CD4-positive, alpha-beta T cell treated with Interleukin-15 for 1 hour (primary cell): ENCODE measurements around the gene AHNAK.
"Not testable (repeated sequence)": the region's sequence is repeated elsewhere in the genome, so short reads cannot be mapped to it uniquely, and the experiment has no call there.

Source experiments
- DNase-seq: peaks from one replicate; pipeline ENCODE4 v3.0.0-alpha.2; 2020

AHNAK gene

GRCh38 chr11:62452839-62453468 is 93.7 kb downstream of the AHNAK start:
- no peak for DNase-seq

- DNase-seq: no peak
These were observed 94.3 kb downstream of the AHNAK start for GRCh38 chr11:62452261-62452660.

GRCh38 chr11:62451241-62451621 is 95.4 kb downstream of the AHNAK start:
- no peak for DNase-seq

GRCh38 chr11:62450543-62451240 is 95.9 kb downstream of the AHNAK start:
- no peak for DNase-seq

GRCh38 chr11:62449912-62450311 is 96.7 kb downstream of the AHNAK start:
- DNase-seq: not testable (repeated sequence)

- no peak for DNase-seq
These were observed 97.2 kb downstream of the AHNAK start for GRCh38 chr11:62449451-62449851.

- no peak for DNase-seq
These were observed 100.5 kb downstream of the AHNAK start for GRCh38 chr11:62446091-62446490.

GRCh38 chr11:62445314-62445740 is 101.3 kb downstream of the AHNAK start:
- no peak for DNase-seq

- DNase-seq: no peak
These were observed 101.8 kb downstream of the AHNAK start for GRCh38 chr11:62444835-62445234.

- DNase-seq: peak; percentile 66
These were observed 102.3 kb downstream of the AHNAK start for GRCh38 chr11:62444236-62444833.

GRCh38 chr11:62443390-62444235 is 103.0 kb downstream of the AHNAK start:
- DNase-seq: peak; percentile 39

- DNase-seq: no peak
These were observed 106.6 kb downstream of the AHNAK start for GRCh38 chr11:62439785-62440602.

GRCh38 chr11:62438641-62439040 is 108.0 kb downstream of the AHNAK start:
- no peak for DNase-seq

GRCh38 chr11:62437616-62438015 is 109.0 kb downstream of the AHNAK start:
- no peak for DNase-seq

GRCh38 chr11:62435846-62436660 is 110.6 kb downstream of the AHNAK start:
- no peak for DNase-seq

- DNase-seq: no peak
These were observed 112.7 kb downstream of the AHNAK start for GRCh38 chr11:62433904-62434276.

GRCh38 chr11:62433141-62433903 is 113.3 kb downstream of the AHNAK start:
- DNase-seq: no peak

- no peak for DNase-seq
These were observed 113.9 kb downstream of the AHNAK start for GRCh38 chr11:62432695-62433094.

- DNase-seq: no peak
These were observed 115.3 kb downstream of the AHNAK start for GRCh38 chr11:62431171-62431901.

- DNase-seq: no peak
These were observed 116.2 kb downstream of the AHNAK start for GRCh38 chr11:62430425-62430824.
